ENCODE results near the gene CCDC78. TPM values are rescaled to one million over a fixed set of nuclear protein-coding genes. Genes with fewer than 3 reads are reported as not detected.

The CCDC78 gene
- total RNA-seq, 1 experiment from 2014 or later = 10.0 TPM

DNA sequence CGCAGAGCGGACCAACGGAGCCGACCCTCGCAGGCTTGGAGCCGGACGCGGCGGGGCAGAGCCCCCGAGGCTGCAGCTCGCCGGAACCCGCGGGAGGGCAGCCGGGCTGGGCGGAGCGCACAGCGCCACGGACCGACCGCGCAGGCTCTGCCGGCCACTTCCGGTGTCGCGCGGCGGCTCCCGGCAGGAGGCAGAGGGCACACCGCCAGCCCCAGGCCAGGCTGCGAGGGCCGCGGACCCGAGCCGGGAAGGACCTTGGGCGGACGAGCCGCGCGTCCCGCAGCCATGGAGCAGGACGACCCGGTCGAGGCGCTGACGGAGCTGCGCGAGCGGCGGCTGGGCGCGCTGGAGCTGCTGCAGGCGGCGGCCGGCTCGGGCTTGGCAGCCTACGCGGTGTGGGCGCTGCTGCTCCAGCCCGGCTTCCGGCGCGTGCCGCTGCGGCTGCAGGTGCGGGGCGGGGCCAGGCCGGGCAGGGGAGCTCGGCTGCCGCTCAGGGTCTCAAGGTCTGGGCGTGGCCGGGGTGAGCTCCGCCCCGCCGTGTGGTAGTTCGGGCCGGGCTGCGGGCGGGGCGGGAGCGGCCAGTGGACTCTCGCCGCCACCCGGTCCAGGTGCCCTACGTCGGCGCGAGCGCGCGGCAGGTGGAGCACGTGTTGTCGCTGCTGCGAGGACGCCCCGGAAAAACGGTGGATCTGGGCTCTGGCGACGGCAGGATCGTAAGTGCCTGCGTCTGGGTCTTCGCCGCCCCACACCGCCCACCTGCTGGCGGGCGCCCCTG lies 5.1 kb downstream of the CCDC78 start, which contains the start of gene ANTKMT:
TSS of gene ANTKMT (plus strand) at position 157 of the 775 bp plus-strand sequence. CDS start at position 286, 129 bp downstream.
- Mint-ChIP-seq H3K27ac (ENCODE audit: unreplicated experiment) (peak within 1 kb of the TSS; percentile 77), H3K4me3 (ENCODE audit: low read depth, unreplicated experiment) (peak within 1 kb of the TSS; percentile 84), H3K36me3 (ENCODE audit: insufficient read depth, unreplicated experiment) (peaks cover 78% of the 10 kb centered on the region), H3K4me1 (ENCODE audit: low read depth, unreplicated experiment) (peaks cover 25% of the 10 kb centered on the region), H3K9me3 (ENCODE audit: low read depth, unreplicated experiment) (no peaks in the 10 kb centered on the region), H3K27me3 (ENCODE audit: unreplicated experiment) (no peaks in the 10 kb centered on the region)
- DNase-seq = peak; percentile 96
- TF ChIP-seq, protein P1, sequence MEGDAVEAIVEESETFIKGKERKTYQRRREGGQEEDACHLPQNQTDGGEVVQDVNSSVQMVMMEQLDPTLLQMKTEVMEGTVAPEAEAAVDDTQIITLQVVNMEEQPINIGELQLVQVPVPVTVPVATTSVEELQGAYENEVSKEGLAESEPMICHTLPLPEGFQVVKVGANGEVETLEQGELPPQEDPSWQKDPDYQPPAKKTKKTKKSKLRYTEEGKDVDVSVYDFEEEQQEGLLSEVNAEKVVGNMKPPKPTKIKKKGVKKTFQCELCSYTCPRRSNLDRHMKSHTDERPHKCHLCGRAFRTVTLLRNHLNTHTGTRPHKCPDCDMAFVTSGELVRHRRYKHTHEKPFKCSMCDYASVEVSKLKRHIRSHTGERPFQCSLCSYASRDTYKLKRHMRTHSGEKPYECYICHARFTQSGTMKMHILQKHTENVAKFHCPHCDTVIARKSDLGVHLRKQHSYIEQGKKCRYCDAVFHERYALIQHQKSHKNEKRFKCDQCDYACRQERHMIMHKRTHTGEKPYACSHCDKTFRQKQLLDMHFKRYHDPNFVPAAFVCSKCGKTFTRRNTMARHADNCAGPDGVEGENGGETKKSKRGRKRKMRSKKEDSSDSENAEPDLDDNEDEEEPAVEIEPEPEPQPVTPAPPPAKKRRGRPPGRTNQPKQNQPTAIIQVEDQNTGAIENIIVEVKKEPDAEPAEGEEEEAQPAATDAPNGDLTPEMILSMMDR (IDR thresholded peaks at IDR 0.05; ENCODE audit: unreplicated experiment) = no peak
- BruUV-seq (replicated peaks) = no TSS peak
- intact Hi-C loops (cut with micrococcal nuclease; ENCODE audit: unreplicated experiment) = no loop called here
- CTCF ChIA-PET = interaction anchor here (1.0 to 1.3 kb wide), 2 partner anchors 9 to 15 kb away, joined by 5 to 6 read pairs; no protein-coding TSS in a partner anchor

DNA sequence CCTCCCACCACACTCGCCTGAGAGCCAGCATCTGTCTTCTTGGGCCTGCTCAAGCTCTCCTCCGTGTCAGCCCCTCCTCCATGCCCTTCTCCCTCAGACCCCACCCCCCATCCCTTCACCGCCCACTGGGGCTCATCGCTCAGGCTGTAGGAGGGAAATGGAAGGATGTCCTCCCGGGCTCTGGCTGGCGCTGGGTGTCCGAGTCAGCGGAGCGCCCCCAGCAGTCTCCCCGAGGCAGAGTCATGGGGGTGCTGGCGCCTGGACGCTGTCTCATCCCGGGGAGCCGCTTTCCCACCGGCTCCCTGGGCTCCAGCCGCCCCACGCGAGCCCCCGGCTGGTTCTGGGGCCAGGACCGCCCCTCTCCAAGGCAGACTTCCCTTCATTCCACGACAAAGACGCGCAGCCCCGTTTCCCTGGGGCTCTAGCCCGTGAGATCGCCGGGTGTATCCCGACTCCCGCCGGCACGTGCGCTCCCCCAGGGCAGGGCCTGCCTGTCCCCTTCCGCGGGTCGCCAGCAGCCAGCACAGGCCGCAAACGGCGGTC lies 5.7 kb downstream of the CCDC78 start:
- TF ChIP-seq, protein P1 (IDR thresholded peaks at IDR 0.05; ENCODE audit: unreplicated experiment) = no peak
- H3K27me3 Mint-ChIP-seq (ENCODE audit: unreplicated experiment) = no peaks in the 10 kb centered on the region
- H3K9me3 Mint-ChIP-seq (ENCODE audit: low read depth, unreplicated experiment) = no peaks in the 10 kb centered on the region
- H3K36me3 Mint-ChIP-seq (ENCODE audit: insufficient read depth, unreplicated experiment) = peaks cover 78% of the 10 kb centered on the region
- H3K4me3 Mint-ChIP-seq (ENCODE audit: low read depth, unreplicated experiment) = peak overlapping the region; percentile 84
- peak overlapping the region; percentile 77 for H3K27ac Mint-ChIP-seq (ENCODE audit: unreplicated experiment)
- intact Hi-C loops (cut with micrococcal nuclease; ENCODE audit: unreplicated experiment) = no loop called here
- H3K4me1 Mint-ChIP-seq (ENCODE audit: low read depth, unreplicated experiment) = peaks cover 27% of the 10 kb centered on the region
- DNase-seq = peak; percentile 50
- BruUV-seq (replicated peaks) = no TSS peak
- CTCF ChIA-PET = interaction anchor here (0.7 to 1.3 kb wide), 8 partner anchors 8 to 316 kb away, joined by 3 to 6 read pairs (median 4); partner anchors contain the start of genes CHTF18, MSLN and RPUSD1

DNA sequence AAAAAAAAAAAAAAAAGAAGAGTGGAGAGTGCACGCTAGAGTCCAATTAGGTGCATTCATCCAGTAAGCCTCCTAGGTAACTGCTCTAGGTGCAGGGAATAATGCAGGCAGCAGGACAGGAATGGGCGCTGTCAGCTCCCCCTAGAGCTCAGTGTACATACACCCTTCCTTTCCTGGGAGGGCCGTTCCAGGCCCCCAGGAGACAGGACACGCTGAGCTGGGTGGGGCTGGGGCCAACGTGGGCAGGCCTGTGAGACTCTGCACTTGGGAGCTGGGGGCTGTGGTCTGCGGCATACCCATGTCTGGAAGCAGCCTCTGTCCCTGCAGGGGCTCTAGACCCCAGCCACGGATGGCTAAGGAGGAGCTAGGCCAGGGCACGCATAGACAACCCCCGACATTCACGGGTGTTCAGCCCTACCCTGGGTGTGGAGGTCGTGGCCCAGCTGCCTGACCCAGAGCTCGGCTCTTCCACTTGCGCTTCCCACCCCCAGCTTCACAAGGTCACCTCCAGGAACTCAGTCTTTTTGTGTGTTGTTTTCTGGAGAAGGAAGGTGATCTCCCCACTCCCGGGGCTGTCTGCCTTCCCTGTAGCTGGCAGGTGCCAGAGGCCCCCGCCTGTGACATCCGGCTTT lies 6.3 kb downstream of the CCDC78 start:
- DNase-seq = peak; percentile 62
- BruUV-seq (replicated peaks) = TSS peak; percentile 74
- Mint-ChIP-seq H3K9me3 (ENCODE audit: low read depth, unreplicated experiment) (no peaks in the 10 kb centered on the region), H3K4me1 (ENCODE audit: low read depth, unreplicated experiment) (peaks cover 27% of the 10 kb centered on the region), H3K27me3 (ENCODE audit: unreplicated experiment) (no peaks in the 10 kb centered on the region), H3K36me3 (ENCODE audit: insufficient read depth, unreplicated experiment) (peaks cover 77% of the 10 kb centered on the region), H3K4me3 (ENCODE audit: low read depth, unreplicated experiment) (peak overlapping the region; percentile 84), H3K27ac (ENCODE audit: unreplicated experiment) (peak overlapping the region; percentile 77)
- intact Hi-C loops (cut with micrococcal nuclease; ENCODE audit: unreplicated experiment) = no loop called here
- CTCF ChIA-PET = interaction anchor here (0.6 to 1.2 kb wide), 9 partner anchors 20 to 317 kb away, joined by 3 to 5 read pairs (median 4); partner anchors contain the start of genes CHTF18, CIAO3, MSLN and RPUSD1
- TF ChIP-seq, protein P1 (IDR thresholded peaks at IDR 0.05; ENCODE audit: unreplicated experiment) = peak; percentile 45

DNA sequence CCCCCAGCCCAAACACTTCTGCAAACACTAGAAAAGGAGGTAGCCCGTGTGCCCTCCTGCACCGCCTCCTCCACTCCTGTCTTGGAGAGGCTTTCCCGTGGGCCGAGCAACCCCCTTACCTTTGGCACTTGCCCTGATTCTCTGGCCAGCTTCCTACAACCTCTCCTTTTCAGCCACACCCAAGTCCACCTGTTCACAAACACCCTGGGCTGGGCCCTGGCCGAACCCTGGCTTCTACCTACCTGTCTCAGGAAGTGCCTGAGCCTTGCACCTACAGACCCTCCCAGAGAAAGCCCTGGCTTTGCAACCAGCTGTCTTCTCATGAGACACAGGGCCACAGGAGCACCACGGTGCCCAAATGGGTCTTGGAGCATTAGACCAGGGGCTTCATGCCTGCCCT lies 7.3 kb downstream of the CCDC78 start:
- no peak for DNase-seq
- TF ChIP-seq, protein P1 (IDR thresholded peaks at IDR 0.05; ENCODE audit: unreplicated experiment) = no peak
- intact Hi-C loops (cut with micrococcal nuclease; ENCODE audit: unreplicated experiment) = no loop called here
- no peaks in the 10 kb centered on the region for H3K27me3 Mint-ChIP-seq (ENCODE audit: unreplicated experiment)
- no peaks in the 10 kb centered on the region for H3K9me3 Mint-ChIP-seq (ENCODE audit: low read depth, unreplicated experiment)
- CTCF ChIA-PET = interaction anchor here (1.2 kb wide), 1 partner anchor 42 kb away, joined by 4 read pairs; the partner anchor contains the start of gene MSLN
- H3K36me3 Mint-ChIP-seq (ENCODE audit: insufficient read depth, unreplicated experiment) = peaks cover 82% of the 10 kb centered on the region
- peaks cover 27% of the 10 kb centered on the region for H3K4me1 Mint-ChIP-seq (ENCODE audit: low read depth, unreplicated experiment)
- no TSS peak for BruUV-seq (replicated peaks)
- peak overlapping the region; percentile 77 for H3K27ac Mint-ChIP-seq (ENCODE audit: unreplicated experiment)
- peak overlapping the region; percentile 84 for H3K4me3 Mint-ChIP-seq (ENCODE audit: low read depth, unreplicated experiment)

Data from Calu3 (cell line).